Coronary artery (tissue), 2 donors: Measurements from ENCODE around the gene MRPL44.

Experiments used
- DNase-seq: peaks from one replicate; pipeline ENCODE4 v3.0.0-alpha.2; 2017; ENCODE audit warnings: low spot score
- H3K27ac ChIP-seq, 2 donors: fragments of 200-600 bp; sonication (generic); one replicate each; pipeline ENCODE4 v1.5.1; 2016 to 2019
- H3K4me3 ChIP-seq: fragments of 200-600 bp; sonication (generic); 2 replicates; pipeline ENCODE4 v1.5.1; 2016; ENCODE audit warnings: mild to moderate bottlenecking, moderate library complexity
- TF ChIP-seq, protein P1 (sequence below): fragments of 200-600 bp; sonication (generic); IDR thresholded peaks from one replicate; pipeline ENCODE4 v1.5.1; 2019; ENCODE audit warnings: antibody characterized with exemption

The MRPL44 gene

DNA sequence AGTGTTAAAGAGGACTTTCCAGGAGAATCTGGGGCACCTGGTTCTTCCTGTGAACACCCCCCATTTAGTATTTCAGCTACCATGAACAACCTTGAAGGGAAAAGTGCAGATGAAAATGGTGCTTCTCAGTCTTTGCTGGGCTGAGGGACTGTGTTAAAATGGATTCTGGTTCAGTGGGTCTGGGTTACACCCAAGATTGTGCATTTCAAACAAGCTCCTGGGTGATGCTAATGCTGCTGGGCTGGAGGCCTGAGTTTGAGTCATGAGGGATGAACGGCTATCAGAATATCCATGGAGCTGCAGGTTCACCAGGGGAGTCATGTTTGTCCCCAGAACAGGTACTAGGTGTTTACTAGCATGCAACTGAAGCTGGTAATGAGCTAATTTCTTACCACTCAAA is 24.0 kb downstream of the MRPL44 start:
- Histone ChIP-seq H3K4me3 (no peak overlapping the region), H3K27ac (no peak overlapping the region)
- no peak for DNase-seq
- TF ChIP-seq, protein P1, sequence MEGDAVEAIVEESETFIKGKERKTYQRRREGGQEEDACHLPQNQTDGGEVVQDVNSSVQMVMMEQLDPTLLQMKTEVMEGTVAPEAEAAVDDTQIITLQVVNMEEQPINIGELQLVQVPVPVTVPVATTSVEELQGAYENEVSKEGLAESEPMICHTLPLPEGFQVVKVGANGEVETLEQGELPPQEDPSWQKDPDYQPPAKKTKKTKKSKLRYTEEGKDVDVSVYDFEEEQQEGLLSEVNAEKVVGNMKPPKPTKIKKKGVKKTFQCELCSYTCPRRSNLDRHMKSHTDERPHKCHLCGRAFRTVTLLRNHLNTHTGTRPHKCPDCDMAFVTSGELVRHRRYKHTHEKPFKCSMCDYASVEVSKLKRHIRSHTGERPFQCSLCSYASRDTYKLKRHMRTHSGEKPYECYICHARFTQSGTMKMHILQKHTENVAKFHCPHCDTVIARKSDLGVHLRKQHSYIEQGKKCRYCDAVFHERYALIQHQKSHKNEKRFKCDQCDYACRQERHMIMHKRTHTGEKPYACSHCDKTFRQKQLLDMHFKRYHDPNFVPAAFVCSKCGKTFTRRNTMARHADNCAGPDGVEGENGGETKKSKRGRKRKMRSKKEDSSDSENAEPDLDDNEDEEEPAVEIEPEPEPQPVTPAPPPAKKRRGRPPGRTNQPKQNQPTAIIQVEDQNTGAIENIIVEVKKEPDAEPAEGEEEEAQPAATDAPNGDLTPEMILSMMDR: no peak

DNA sequence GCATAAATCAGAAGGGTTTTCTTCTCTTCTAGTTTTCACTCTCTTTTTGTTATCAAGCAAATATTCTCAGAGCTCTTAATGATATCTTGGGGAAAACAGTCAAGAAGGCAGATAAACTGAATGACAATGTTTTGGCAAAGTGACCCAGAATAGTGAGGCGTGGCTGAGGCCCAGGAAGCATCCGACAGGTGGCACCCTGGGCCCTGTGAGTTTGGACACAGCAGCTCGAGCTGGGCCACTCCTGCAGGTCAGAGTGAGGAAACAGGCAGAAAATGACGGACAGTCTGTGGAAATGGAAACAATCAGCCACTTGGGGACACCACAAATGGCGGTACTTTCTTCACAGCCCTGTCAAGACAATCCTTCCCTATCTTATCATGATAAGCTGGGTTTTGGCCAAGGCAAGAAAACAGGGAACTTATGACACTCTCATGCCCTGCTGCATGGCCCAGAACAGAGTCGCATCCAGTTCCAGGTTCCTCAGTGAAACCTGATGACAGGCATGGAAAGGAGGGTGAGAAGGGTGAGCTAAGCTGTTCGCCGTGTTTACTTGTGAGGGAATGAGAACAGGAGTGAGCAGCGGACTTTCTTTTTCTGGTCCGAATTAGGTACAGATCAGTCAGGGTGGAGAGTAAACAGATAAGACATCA is 32.1 kb downstream of the MRPL44 start:
- no peak for DNase-seq
- TF ChIP-seq, protein P1: no peak

DNA sequence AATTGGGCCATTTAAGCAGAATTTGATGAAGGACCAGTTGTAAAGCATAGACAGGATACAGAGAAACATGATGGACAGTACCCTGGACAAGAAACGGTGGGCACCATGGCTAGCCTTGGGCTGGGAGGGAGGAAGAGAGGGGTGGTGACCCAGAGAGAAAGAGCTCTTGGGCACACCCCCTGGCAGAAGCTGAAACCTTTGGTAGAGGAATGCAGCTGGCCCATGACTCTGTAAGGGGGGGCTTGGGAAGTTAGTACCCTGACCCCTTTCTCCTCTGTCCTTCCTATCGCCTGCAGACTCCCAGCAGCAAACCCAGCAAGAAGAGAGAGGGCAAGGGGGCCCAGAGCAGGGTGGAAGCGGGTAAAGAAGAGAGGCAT is 32.6 kb downstream of the MRPL44 start:
- Histone ChIP-seq H3K4me3 (no peak overlapping the region), H3K27ac (no peak overlapping the region)
- no peak for DNase-seq
- TF ChIP-seq, protein P1: no peak

More for the DNA sequence above, 32.1 kb downstream of the MRPL44 start:
- H3K27ac ChIP-seq: no peak overlapping the region
- H3K4me3 ChIP-seq: no peak overlapping the region

DNA sequence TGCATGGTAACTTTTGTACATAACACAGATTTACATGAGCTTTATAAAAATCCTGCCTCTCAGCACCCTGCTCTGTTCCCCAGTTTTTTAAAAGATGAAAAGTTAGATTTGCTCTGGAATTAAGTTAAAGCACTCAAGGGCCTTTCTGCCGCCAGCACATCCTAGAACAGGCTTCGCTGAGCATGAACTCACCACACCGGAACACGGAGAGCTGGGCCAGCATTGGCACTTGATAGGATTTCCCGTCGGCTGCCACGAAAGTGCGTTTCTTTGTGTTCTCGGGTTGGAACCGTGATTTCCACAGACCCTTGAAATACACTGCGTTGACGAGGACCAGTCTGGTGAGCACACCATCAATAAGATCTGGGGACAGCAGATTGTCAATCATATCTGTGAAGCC is 34.3 kb downstream of the MRPL44 start:
- DNase-seq: no peak
- no peak overlapping the region for H3K4me3 ChIP-seq
- TF ChIP-seq, protein P1: no peak
- H3K27ac ChIP-seq: no peak overlapping the region

DNA sequence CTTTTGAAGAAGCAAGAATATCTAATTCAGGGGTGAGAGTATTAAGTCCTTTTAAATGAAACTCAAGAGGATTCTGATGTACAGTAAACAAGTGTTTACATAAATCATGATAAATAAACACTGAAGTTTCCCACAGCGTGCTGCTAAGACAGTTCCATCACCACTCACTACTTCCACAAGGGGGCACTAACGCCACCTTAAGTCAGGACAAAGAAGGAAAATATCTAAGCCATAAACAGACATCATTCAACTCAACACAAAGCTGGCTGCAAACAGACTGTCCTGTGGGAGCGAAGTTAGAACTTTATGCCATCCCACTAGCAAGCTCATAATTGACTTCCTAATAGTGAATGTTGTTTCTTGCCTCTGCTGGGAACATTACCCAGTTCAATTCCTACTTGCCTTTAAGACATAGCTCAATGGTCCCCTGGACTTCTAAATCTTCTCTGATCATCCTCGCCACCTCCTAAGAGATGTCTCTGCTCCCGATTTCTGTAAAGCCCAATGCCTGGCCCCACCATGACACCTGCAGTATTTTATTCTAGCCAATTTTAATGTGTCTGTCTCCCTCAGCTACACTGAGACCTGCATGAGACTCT is 36.5 kb downstream of the MRPL44 start:
- TF ChIP-seq, protein P1: peak; percentile 51
- no peak overlapping the region for H3K4me3 ChIP-seq
- H3K27ac ChIP-seq: no peak overlapping the region
- no peak for DNase-seq

DNA sequence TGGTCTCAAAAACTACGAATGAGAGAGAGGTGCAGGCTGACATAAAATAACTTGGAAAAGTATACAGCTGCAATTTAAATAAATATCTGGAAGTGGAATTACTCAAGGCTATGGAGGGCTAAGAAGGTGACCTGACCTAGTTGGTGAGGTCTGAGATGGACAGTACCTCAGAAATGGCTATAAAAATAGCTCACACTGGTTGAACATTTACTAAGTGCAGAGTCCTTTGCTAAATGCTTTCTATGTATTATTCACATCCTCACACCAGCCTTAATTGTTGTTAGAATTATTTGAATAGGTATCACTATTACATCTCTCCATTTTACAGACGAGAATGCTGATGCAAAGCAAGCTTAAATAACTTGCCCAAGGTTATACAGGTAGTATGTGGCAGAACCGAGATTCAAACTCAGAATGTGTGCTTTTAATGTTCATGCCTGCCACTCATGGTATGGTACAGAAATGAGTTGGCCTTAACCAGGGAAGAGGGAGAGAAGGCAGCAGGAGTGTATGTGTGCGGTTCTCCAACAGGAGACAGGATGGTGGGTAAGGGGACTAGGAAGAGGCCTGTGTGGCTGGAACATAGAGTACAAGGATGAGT is 37.4 kb downstream of the MRPL44 start:
- TF ChIP-seq, protein P1: no peak
- H3K27ac ChIP-seq: no peak overlapping the region
- no peak for DNase-seq
- no peak overlapping the region for H3K4me3 ChIP-seq

DNA sequence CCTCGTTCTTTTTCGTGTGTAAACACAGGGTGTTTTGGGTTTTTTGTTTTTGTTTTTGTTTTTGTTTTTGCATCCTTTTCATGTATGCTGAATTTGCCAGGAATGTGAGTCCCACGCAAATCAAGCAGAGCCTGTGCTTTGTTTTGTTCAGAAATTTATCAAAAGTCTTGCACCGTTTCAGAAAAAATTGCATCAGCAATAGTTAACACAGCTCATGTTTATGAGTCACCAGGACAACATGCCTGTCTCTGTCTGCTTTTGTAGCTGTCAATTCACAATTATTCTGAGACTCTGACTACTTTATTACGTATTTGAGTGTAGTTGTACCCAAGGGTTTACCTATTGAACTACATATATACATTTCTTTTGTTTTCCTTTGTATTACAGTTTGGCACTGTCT is 38.3 kb downstream of the MRPL44 start:
- Histone ChIP-seq H3K27ac (no peak overlapping the region), H3K4me3 (no peak overlapping the region)
- DNase-seq: no peak
- TF ChIP-seq, protein P1: no peak
